KMS-11 (cell line): ENCODE measurements around the gene PNMT.

Source experiments
- H2AFZ ChIP-seq: fragments of 200-600 bp; sonication (generic); 2 replicates; pipeline ENCODE4 v1.6.1; 2016; ENCODE audit warnings: antibody characterized with exemption, mixed run types, low read depth
- H3K27ac ChIP-seq: fragments of 200-600 bp; sonication (generic); 2 replicates; pipeline ENCODE4 v1.6.1; 2016; ENCODE audit warnings: mild to moderate bottlenecking, mixed run types
- H3K27me3 ChIP-seq: fragments of 200-600 bp; sonication (generic); 2 replicates; pipeline ENCODE4 v1.6.1; 2017; ENCODE audit warnings: mild to moderate bottlenecking, low read depth, mixed run types, moderate library complexity; ENCODE audit not compliant: insufficient read depth
- H3K36me3 ChIP-seq: fragments of 200-600 bp; sonication (generic); 2 replicates; pipeline ENCODE4 v1.6.1; 2017; ENCODE audit warnings: mild to moderate bottlenecking, mixed run types; ENCODE audit not compliant: insufficient read depth
- H3K4me1 ChIP-seq: fragments of 200-600 bp; sonication (generic); 2 replicates; pipeline ENCODE4 v1.6.1; 2016; ENCODE audit warnings: mild to moderate bottlenecking, low read depth, mixed run types; ENCODE audit not compliant: poor library complexity, severe bottlenecking
- H3K4me2 ChIP-seq: fragments of 200-600 bp; sonication (generic); 2 replicates; pipeline ENCODE4 v1.7.0; 2016; ENCODE audit warnings: mild to moderate bottlenecking, mixed run types
- H3K4me3 ChIP-seq: fragments of 200-600 bp; sonication (generic); IDR thresholded peaks from 2 replicates; pipeline ENCODE4 v1.6.1; 2017; ENCODE audit warnings: low read depth, low read length, mixed read lengths; ENCODE audit not compliant: insufficient read depth
- H3K79me2 ChIP-seq: fragments of 200-600 bp; sonication (generic); 2 replicates; pipeline ENCODE4 v1.6.1; 2016; ENCODE audit warnings: low read depth, mixed run types; ENCODE audit not compliant: insufficient read depth
- H3K9ac ChIP-seq: fragments of 200-600 bp; sonication (generic); 2 replicates; pipeline ENCODE4 v1.6.1; 2016; ENCODE audit warnings: mild to moderate bottlenecking, mixed run types
- H4K20me1 ChIP-seq: fragments of 200-600 bp; sonication (generic); 2 replicates; pipeline ENCODE4 v1.6.1; 2016; ENCODE audit warnings: mild to moderate bottlenecking, mixed run types; ENCODE audit not compliant: insufficient read depth
- TF ChIP-seq, protein P1 (sequence below): fragments of 200-600 bp; sonication (generic); conservative IDR thresholded peaks from 2 replicates; pipeline ENCODE4 v1.6.1; 2017; ENCODE audit warnings: low read depth, mild to moderate bottlenecking, antibody characterized with exemption, low read length, moderate library complexity, mixed read lengths

Gene PNMT

DNA sequence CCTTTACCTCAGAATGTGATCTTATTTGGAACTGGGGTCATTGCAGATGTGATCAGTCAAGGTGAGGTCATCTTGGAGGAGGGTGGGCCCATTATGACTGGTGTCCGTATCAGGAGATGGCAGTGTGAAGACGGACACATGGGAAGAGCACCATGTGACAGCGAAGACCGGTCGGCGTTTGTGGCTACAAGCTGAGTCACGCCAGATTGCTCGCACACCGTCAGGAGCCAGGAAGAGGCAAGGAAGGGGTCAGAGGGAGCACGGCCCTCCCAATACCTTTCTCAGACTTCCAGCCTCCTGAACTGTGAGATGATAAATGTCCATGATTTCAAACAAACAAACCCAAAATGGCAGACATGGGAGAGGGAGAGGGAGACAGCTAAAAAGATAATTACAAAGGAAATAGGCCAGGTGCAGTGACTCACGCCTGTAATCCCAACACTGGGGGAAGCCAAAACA lies 18.1 kb upstream of the PNMT start:
- Histone ChIP-seq H3K4me3 (no peak overlapping the region), H3K4me2 (no peak overlapping the region), H4K20me1 (no peaks in the 10 kb centered on the region), H3K4me1 (peaks cover 5% of the 10 kb centered on the region), H2AFZ (no peak overlapping the region), H3K36me3 (no peaks in the 10 kb centered on the region), H3K27ac (no peak overlapping the region), H3K27me3 (no peaks in the 10 kb centered on the region), H3K79me2 (0 out of 2 replicates have a peak, but pooled peaks cover 4% of the 10 kb centered on the region), H3K9ac (no peak overlapping the region)
- TF ChIP-seq, protein P1, sequence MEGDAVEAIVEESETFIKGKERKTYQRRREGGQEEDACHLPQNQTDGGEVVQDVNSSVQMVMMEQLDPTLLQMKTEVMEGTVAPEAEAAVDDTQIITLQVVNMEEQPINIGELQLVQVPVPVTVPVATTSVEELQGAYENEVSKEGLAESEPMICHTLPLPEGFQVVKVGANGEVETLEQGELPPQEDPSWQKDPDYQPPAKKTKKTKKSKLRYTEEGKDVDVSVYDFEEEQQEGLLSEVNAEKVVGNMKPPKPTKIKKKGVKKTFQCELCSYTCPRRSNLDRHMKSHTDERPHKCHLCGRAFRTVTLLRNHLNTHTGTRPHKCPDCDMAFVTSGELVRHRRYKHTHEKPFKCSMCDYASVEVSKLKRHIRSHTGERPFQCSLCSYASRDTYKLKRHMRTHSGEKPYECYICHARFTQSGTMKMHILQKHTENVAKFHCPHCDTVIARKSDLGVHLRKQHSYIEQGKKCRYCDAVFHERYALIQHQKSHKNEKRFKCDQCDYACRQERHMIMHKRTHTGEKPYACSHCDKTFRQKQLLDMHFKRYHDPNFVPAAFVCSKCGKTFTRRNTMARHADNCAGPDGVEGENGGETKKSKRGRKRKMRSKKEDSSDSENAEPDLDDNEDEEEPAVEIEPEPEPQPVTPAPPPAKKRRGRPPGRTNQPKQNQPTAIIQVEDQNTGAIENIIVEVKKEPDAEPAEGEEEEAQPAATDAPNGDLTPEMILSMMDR = no peak

DNA sequence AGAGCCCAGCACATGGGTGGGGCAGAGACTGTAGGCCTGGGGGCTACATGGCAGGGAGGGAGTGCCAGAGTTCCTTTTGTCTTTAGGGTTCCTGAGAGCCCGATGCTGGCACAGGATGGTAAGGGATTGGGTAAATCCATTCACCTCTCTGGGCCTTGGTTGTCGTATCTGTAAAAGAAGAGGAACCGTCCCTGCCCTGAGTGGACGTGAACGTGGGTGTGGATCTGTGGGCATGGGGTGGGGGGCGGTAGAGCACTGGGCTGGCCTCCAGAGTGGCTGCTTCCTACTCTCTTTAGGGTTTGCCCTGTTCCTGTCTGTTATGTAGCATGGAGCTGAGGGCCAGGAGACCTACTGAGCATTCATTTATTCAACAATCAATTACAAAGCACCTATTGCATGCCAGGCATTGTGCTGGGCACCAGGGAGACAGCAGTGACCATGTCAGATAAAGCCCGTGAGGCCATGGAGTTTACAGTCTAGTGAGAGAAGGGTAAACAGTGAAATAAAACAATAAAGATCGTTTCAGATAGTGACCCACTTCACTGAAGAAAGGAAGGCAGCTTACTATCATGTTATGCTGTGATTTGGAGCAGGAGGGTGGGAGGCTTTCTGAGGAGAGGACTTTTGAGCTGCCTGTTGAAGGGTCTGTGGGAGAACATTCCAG lies 16.2 kb upstream of the PNMT start:
- H3K27me3 ChIP-seq = no peaks in the 10 kb centered on the region
- H3K4me3 ChIP-seq = no peak overlapping the region
- no peaks in the 10 kb centered on the region for H3K79me2 ChIP-seq
- H3K4me1 ChIP-seq = peaks cover 10% of the 10 kb centered on the region
- TF ChIP-seq, protein P1 = no peak
- no peak overlapping the region for H2AFZ ChIP-seq
- H3K9ac ChIP-seq = no peak overlapping the region
- no peak overlapping the region for H3K4me2 ChIP-seq
- no peaks in the 10 kb centered on the region for H4K20me1 ChIP-seq
- no peaks in the 10 kb centered on the region for H3K36me3 ChIP-seq
- H3K27ac ChIP-seq = no peak overlapping the region

DNA sequence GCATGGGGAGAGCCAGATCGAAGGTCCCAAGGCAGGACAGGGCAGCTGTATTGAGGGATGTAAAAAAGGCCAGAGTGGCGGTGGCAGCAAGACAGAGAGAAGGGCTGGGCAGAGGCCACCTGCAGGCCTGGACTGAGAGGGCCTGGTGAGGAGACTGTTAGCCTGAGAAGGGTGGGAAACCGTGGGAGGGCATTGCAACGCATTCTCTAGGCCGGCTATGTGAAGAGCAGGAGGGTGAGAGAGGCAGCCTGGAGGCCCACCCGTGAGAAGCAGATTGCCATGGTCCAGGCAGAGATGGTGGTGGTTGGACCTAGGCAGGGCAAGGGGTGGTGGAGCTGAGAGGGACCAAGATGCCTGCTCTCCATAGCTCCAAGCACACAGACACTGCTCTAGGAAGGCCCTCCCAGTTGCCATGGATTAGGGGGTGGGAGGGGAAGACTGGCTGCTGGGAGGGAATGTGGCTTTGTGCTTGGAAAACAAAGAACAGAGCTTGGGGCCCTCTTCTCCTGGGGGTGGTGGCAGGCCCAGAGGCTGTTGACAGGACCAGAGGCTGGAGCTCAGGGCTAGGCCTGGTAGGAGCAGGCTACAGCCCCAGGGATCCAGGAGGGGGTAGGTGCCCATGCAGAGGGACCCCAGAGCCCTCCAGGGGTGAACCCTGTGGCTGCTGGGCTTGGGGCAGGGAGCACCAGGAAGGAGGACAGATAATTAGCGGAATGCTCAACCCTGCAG lies 15.5 kb upstream of the PNMT start:
- no peak overlapping the region for H3K4me2 ChIP-seq
- no peak overlapping the region for H3K9ac ChIP-seq
- H3K27me3 ChIP-seq = no peaks in the 10 kb centered on the region
- TF ChIP-seq, protein P1 = no peak
- H3K36me3 ChIP-seq = no peaks in the 10 kb centered on the region
- H3K79me2 ChIP-seq = no peaks in the 10 kb centered on the region
- no peak overlapping the region for H3K27ac ChIP-seq
- H4K20me1 ChIP-seq = no peaks in the 10 kb centered on the region
- H2AFZ ChIP-seq = no peak overlapping the region
- peaks cover 10% of the 10 kb centered on the region for H3K4me1 ChIP-seq
- H3K4me3 ChIP-seq = no peak overlapping the region

DNA sequence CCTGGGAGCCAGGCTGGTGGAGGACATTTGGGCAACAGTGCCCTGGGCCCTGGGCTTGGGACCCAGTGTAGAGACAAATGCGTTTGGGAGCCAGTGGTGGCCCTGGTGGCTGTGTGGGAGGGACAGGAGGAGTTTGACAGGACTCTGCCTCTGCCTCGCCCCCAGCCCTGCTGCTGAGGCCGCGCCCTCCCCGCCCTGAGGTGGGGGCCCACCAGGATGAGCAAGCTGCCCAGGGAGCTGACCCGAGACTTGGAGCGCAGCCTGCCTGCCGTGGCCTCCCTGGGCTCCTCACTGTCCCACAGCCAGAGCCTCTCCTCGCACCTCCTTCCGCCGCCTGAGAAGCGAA lies 15.0 kb upstream of the PNMT start:
- H2AFZ ChIP-seq = no peak overlapping the region
- TF ChIP-seq, protein P1 = no peak
- peaks cover 10% of the 10 kb centered on the region for H3K4me1 ChIP-seq
- H4K20me1 ChIP-seq = no peaks in the 10 kb centered on the region
- no peak overlapping the region for H3K4me3 ChIP-seq
- no peak overlapping the region for H3K4me2 ChIP-seq
- no peaks in the 10 kb centered on the region for H3K79me2 ChIP-seq
- H3K36me3 ChIP-seq = no peaks in the 10 kb centered on the region
- H3K9ac ChIP-seq = no peak overlapping the region
- no peak overlapping the region for H3K27ac ChIP-seq
- no peaks in the 10 kb centered on the region for H3K27me3 ChIP-seq
